ENCODE data around the gene TRIM63.

GRCh38 chr1:26049531-26050247, 17.7 kb downstream of the TRIM63 start:
- TF ChIP-seq, protein P1, sequence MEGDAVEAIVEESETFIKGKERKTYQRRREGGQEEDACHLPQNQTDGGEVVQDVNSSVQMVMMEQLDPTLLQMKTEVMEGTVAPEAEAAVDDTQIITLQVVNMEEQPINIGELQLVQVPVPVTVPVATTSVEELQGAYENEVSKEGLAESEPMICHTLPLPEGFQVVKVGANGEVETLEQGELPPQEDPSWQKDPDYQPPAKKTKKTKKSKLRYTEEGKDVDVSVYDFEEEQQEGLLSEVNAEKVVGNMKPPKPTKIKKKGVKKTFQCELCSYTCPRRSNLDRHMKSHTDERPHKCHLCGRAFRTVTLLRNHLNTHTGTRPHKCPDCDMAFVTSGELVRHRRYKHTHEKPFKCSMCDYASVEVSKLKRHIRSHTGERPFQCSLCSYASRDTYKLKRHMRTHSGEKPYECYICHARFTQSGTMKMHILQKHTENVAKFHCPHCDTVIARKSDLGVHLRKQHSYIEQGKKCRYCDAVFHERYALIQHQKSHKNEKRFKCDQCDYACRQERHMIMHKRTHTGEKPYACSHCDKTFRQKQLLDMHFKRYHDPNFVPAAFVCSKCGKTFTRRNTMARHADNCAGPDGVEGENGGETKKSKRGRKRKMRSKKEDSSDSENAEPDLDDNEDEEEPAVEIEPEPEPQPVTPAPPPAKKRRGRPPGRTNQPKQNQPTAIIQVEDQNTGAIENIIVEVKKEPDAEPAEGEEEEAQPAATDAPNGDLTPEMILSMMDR (IDR thresholded peaks at IDR 0.05): no peak
- TF ChIP-seq POLR2A (IDR thresholded peaks at IDR 0.05): no peak

Data from upper lobe of left lung (tissue), 4 donors.